WTC11 (cell line): Measurements from ENCODE around the gene TTC21A. TPM values are rescaled to one million over a fixed set of nuclear protein-coding genes. Genes with fewer than 3 reads are reported as not detected.

Experiments
- ATAC-seq: fragments of 200-7000 bp; cut with Tn5 transposase; 2 replicates; pipeline ENCODE4 v1.10.0; 2021; ENCODE audit warnings: mild to moderate bottlenecking, moderate library complexity
- CTCF ChIA-PET: fragments of 300-600 bp; sonication (Branson Sonifier 250); formaldehyde crosslinking; loops from one replicate; lab custom pipeline; 2021; ENCODE audit warnings: antibody characterized with exemption; lab: Charles Lee
- POLR2A ChIA-PET: fragments of 350-600 bp; sonication (Branson Sonifier 250); formaldehyde crosslinking; loops from one replicate; lab custom pipeline; 2021; ENCODE audit warnings: antibody characterized with exemption; lab: Charles Lee
- DNase-seq: peaks from one replicate; pipeline ENCODE4 v3.0.0; 2021; ENCODE audit warnings: low spot score
- H3K27ac Mint-ChIP-seq: 2 replicates; pipeline ENCODE4 v1.8.0; 2021; ENCODE audit warnings: mixed read lengths
- H3K27me3 Mint-ChIP-seq: 2 replicates; pipeline ENCODE4 v1.8.0; 2021; ENCODE audit warnings: low read depth, mild to moderate bottlenecking, moderate library complexity, mixed read lengths
- H3K36me3 Mint-ChIP-seq: 2 replicates; pipeline ENCODE4 v1.8.0; 2021; ENCODE audit warnings: mixed read lengths
- H3K4me1 Mint-ChIP-seq: 2 replicates; pipeline ENCODE4 v1.8.0; 2022; ENCODE audit warnings: mixed read lengths
- H3K4me3 Mint-ChIP-seq: 2 replicates; pipeline ENCODE4 v1.8.0; 2021; ENCODE audit warnings: mild to moderate bottlenecking, moderate library complexity, mixed read lengths
- H3K9me3 Mint-ChIP-seq: 2 replicates; pipeline ENCODE4 v1.8.0; 2021; ENCODE audit warnings: mixed read lengths
- CBFB ChIP-seq: sonication (generic); formaldehyde crosslinking; IDR thresholded peaks from 2 replicates; pipeline ENCODE4 v1.8.1; 2022; ENCODE audit warnings: mild to moderate bottlenecking, low read depth, missing genetic modification reagents
- CREM ChIP-seq: sonication (generic); formaldehyde crosslinking; IDR thresholded peaks from 2 replicates; pipeline ENCODE4 v1.8.1; 2022; ENCODE audit warnings: mild to moderate bottlenecking, missing genetic modification reagents, moderate library complexity
- EMX1 ChIP-seq: fragments of 250-450 bp; sonication (Bioruptor Pico); IDR thresholded peaks from 2 replicates; pipeline ENCODE4 v1.8.0; 2021; ENCODE audit warnings: mild to moderate bottlenecking
- GTF2I ChIP-seq: fragments of 250-450 bp; sonication (Bioruptor Pico); conservative IDR thresholded peaks from 2 replicates; pipeline ENCODE4 v1.4.0; 2021; ENCODE audit warnings: mild to moderate bottlenecking
- JAZF1 ChIP-seq: fragments of 250-450 bp; sonication (Bioruptor Pico); IDR thresholded peaks from 2 replicates; pipeline ENCODE4 v1.9.0; 2021; ENCODE audit warnings: moderate library complexity, mild to moderate bottlenecking, inconsistent platforms
- MAX ChIP-seq: sonication (generic); formaldehyde crosslinking; IDR thresholded peaks from 2 replicates; pipeline ENCODE4 v1.8.0; 2022; ENCODE audit warnings: mild to moderate bottlenecking, missing genetic modification reagents
- MYBL2 ChIP-seq: sonication (generic); formaldehyde crosslinking; IDR thresholded peaks from 2 replicates; pipeline ENCODE4 v1.8.1; 2023; ENCODE audit warnings: mild to moderate bottlenecking, moderate library complexity, missing genetic modification reagents
- NFATC4 ChIP-seq: fragments of 250-450 bp; sonication (Bioruptor Pico); IDR thresholded peaks from 2 replicates; pipeline ENCODE4 v1.9.0; 2021; ENCODE audit warnings: mild to moderate bottlenecking
- NR2C2 ChIP-seq: sonication (generic); formaldehyde crosslinking; IDR thresholded peaks from 2 replicates; pipeline ENCODE4 v1.8.0; 2022; ENCODE audit warnings: mild to moderate bottlenecking, missing genetic modification reagents
- NR3C1 ChIP-seq: sonication (generic); formaldehyde crosslinking; conservative IDR thresholded peaks from 2 replicates; pipeline ENCODE4 v1.8.1; 2023; ENCODE audit warnings: low read depth, mild to moderate bottlenecking, missing genetic modification reagents
- PREB ChIP-seq: sonication (generic); formaldehyde crosslinking; IDR thresholded peaks from 2 replicates; pipeline ENCODE4 v1.8.1; 2022; ENCODE audit warnings: mild to moderate bottlenecking, missing genetic modification reagents, moderate library complexity, borderline replicate concordance
- RORB ChIP-seq: fragments of 250-450 bp; sonication (Bioruptor Pico); IDR thresholded peaks from 2 replicates; pipeline ENCODE4 v1.9.0; 2021; ENCODE audit warnings: mild to moderate bottlenecking
- TCF7 ChIP-seq: sonication (generic); formaldehyde crosslinking; IDR thresholded peaks from 2 replicates; pipeline ENCODE4 v1.8.0; 2022; ENCODE audit warnings: mild to moderate bottlenecking, low read depth, missing genetic modification reagents, moderate library complexity
- ZNF121 ChIP-seq: sonication (generic); formaldehyde crosslinking; IDR thresholded peaks from 2 replicates; pipeline ENCODE4 v1.8.0; 2023; ENCODE audit warnings: missing genetic modification reagents
- ZNF138 ChIP-seq: sonication (generic); formaldehyde crosslinking; conservative IDR thresholded peaks from 2 replicates; pipeline ENCODE4 v1.8.1; 2022; ENCODE audit warnings: mild to moderate bottlenecking, moderate library complexity, missing genetic modification reagents
- ZNF671 ChIP-seq: fragments of 250-450 bp; sonication (Bioruptor Pico); IDR thresholded peaks from 2 replicates; pipeline ENCODE4 v1.8.0; 2021; ENCODE audit warnings: mild to moderate bottlenecking
- total RNA-seq: library from RNA; stranded (reverse); gene quantifications from 3 replicates; pipeline ENCODE4 v1.2.3, GENCODE V29; 2021
- TF ChIP-seq, protein P1 (sequence below): fragments of 250-450 bp; sonication (Bioruptor Pico); conservative IDR thresholded peaks from 2 replicates; pipeline ENCODE4 v1.9.0; 2021; ENCODE audit warnings: mild to moderate bottlenecking
- TF ChIP-seq, protein P2 (sequence below): fragments of 250-450 bp; sonication (Bioruptor Pico); IDR thresholded peaks from 2 replicates; pipeline ENCODE4 v1.9.0; 2021; ENCODE audit warnings: moderate library complexity, mild to moderate bottlenecking, inconsistent platforms, borderline replicate concordance
- TF ChIP-seq, protein P3 (sequence below): fragments of 200-600 bp; IDR thresholded peaks from 2 replicates; pipeline ENCODE4 v1.8.0; 2022; ENCODE audit warnings: antibody characterized with exemption
- TF ChIP-seq, protein P4 (sequence below): sonication (generic); formaldehyde crosslinking; IDR thresholded peaks from 2 replicates; pipeline ENCODE4 v1.8.0; 2023; ENCODE audit warnings: mild to moderate bottlenecking, missing genetic modification reagents
- TF ChIP-seq, protein P5 (sequence below): sonication (generic); formaldehyde crosslinking; IDR thresholded peaks from 2 replicates; pipeline ENCODE4 v1.8.1; 2022; ENCODE audit warnings: low read depth, mild to moderate bottlenecking, moderate library complexity, missing genetic modification reagents, borderline replicate concordance
- TF ChIP-seq, protein P6 (sequence below): sonication (generic); formaldehyde crosslinking; IDR thresholded peaks from 2 replicates; pipeline ENCODE4 v1.8.1; 2023; ENCODE audit warnings: mild to moderate bottlenecking, missing genetic modification reagents

The TTC21A gene
- total RNA-seq, 1 experiment from 2014 or later: 3.8 TPM

- CTCF ChIA-PET: interaction anchor here (1.0 to 8.7 kb wide), 4 partner anchors 10 to 161 kb away, joined by 3 to 260 read pairs (median 7); no protein-coding TSS in a partner anchor
- POLR2A ChIA-PET: no interaction called here
- DNase-seq: no peak
- H3K27ac Mint-ChIP-seq: no peak overlapping the region
- H3K4me1 Mint-ChIP-seq: peaks cover 5% of the 10 kb centered on the region; the same call in 1 of the 2 replicates
- no peak overlapping the region for H3K4me3 Mint-ChIP-seq
- no peaks in the 10 kb centered on the region for H3K36me3 Mint-ChIP-seq
- no peaks in the 10 kb centered on the region for H3K27me3 Mint-ChIP-seq
- no peaks in the 10 kb centered on the region for H3K9me3 Mint-ChIP-seq
- TF ChIP-seq ZNF138 (no peak), GTF2I (no peak), CBFB (CRISPR knock-in tag) (no peak), ZNF671 (no peak), CREM (CRISPR knock-in tag) (no peak), MYBL2 (CRISPR knock-in tag) (no peak), NR3C1 (CRISPR knock-in tag) (no peak), MAX (CRISPR knock-in tag) (no peak), NR2C2 (CRISPR knock-in tag) (no peak), RORB (no peak), TCF7 (CRISPR knock-in tag) (no peak), PREB (CRISPR knock-in tag) (no peak)
- TF ChIP-seq, protein P1, sequence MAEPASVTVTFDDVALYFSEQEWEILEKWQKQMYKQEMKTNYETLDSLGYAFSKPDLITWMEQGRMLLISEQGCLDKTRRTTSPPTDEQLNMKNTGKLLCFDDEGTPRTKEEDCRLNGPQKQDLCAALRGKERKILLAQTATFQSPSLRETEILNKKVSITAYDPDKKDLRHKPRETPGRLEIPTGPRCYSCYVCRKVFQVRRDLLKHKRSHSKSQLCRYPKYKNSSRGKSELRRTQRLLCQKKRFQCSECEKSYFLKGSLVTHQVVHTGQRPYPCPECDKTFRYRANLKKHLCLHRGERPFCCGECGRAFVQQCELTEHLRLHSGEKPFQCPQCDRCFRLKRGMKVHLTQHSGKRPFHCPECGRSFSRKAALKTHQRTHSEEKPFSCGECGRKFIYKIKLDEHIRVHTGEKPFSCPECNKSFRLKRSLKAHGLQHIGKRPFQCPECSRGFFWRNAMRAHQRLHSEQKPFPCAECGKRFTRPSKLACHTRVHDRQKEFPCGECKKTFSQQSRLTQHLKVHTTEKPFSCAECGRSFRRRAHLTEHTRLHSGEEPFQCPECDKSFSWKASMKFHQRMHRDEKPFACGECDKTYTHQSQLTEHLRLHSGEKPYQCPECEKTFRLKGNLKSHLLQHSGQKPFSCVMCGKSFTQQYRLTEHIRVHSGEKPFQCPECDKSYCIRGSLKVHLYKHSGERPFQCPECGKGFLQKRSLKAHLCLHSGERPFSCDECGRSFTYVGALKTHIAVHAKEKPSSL: no peak
- ATAC-seq: no peak
Measured at GRCh38 chr3:39130693-39131265, 23.3 kb downstream of the TTC21A start.

GRCh38 chr3:39132096-39133092 is 24.9 kb downstream of the TTC21A start:
- Mint-ChIP-seq H3K36me3 (no peaks in the 10 kb centered on the region), H3K4me1 (no peaks in the 10 kb centered on the region), H3K9me3 (no peaks in the 10 kb centered on the region), H3K27ac (no peak overlapping the region), H3K27me3 (no peaks in the 10 kb centered on the region), H3K4me3 (no peak overlapping the region)
- POLR2A ChIA-PET: no interaction called here
- no peak for ATAC-seq
- CTCF ChIA-PET: interaction anchor here (2.4 kb wide), 1 partner anchor 156 kb away, joined by 11 read pairs; no protein-coding TSS in a partner anchor
- no peak for DNase-seq
- TF ChIP-seq, protein P2, sequence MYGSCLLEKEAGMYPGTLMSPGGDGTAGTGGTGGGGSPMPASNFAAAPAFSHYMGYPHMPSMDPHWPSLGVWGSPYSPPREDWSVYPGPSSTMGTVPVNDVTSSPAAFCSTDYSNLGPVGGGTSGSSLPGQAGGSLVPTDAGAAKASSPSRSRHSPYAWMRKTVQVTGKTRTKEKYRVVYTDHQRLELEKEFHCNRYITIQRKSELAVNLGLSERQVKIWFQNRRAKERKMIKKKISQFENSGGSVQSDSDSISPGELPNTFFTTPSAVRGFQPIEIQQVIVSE (CRISPR knock-in tag): no peak
- TF ChIP-seq, protein P3, sequence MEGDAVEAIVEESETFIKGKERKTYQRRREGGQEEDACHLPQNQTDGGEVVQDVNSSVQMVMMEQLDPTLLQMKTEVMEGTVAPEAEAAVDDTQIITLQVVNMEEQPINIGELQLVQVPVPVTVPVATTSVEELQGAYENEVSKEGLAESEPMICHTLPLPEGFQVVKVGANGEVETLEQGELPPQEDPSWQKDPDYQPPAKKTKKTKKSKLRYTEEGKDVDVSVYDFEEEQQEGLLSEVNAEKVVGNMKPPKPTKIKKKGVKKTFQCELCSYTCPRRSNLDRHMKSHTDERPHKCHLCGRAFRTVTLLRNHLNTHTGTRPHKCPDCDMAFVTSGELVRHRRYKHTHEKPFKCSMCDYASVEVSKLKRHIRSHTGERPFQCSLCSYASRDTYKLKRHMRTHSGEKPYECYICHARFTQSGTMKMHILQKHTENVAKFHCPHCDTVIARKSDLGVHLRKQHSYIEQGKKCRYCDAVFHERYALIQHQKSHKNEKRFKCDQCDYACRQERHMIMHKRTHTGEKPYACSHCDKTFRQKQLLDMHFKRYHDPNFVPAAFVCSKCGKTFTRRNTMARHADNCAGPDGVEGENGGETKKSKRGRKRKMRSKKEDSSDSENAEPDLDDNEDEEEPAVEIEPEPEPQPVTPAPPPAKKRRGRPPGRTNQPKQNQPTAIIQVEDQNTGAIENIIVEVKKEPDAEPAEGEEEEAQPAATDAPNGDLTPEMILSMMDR: no peak
- no peak for TF ChIP-seq JAZF1
- TF ChIP-seq NFATC4 (CRISPR knock-in tag): no peak
- TF ChIP-seq, protein P4, sequence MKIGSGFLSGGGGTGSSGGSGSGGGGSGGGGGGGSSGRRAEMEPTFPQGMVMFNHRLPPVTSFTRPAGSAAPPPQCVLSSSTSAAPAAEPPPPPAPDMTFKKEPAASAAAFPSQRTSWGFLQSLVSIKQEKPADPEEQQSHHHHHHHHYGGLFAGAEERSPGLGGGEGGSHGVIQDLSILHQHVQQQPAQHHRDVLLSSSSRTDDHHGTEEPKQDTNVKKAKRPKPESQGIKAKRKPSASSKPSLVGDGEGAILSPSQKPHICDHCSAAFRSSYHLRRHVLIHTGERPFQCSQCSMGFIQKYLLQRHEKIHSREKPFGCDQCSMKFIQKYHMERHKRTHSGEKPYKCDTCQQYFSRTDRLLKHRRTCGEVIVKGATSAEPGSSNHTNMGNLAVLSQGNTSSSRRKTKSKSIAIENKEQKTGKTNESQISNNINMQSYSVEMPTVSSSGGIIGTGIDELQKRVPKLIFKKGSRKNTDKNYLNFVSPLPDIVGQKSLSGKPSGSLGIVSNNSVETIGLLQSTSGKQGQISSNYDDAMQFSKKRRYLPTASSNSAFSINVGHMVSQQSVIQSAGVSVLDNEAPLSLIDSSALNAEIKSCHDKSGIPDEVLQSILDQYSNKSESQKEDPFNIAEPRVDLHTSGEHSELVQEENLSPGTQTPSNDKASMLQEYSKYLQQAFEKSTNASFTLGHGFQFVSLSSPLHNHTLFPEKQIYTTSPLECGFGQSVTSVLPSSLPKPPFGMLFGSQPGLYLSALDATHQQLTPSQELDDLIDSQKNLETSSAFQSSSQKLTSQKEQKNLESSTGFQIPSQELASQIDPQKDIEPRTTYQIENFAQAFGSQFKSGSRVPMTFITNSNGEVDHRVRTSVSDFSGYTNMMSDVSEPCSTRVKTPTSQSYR (CRISPR knock-in tag): no peak
- no peak for TF ChIP-seq EMX1 (CRISPR knock-in tag)
- TF ChIP-seq, protein P5, sequence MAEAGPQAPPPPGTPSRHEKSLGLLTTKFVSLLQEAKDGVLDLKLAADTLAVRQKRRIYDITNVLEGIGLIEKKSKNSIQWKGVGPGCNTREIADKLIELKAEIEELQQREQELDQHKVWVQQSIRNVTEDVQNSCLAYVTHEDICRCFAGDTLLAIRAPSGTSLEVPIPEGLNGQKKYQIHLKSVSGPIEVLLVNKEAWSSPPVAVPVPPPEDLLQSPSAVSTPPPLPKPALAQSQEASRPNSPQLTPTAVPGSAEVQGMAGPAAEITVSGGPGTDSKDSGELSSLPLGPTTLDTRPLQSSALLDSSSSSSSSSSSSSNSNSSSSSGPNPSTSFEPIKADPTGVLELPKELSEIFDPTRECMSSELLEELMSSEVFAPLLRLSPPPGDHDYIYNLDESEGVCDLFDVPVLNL: no peak
- TF ChIP-seq, protein P6, sequence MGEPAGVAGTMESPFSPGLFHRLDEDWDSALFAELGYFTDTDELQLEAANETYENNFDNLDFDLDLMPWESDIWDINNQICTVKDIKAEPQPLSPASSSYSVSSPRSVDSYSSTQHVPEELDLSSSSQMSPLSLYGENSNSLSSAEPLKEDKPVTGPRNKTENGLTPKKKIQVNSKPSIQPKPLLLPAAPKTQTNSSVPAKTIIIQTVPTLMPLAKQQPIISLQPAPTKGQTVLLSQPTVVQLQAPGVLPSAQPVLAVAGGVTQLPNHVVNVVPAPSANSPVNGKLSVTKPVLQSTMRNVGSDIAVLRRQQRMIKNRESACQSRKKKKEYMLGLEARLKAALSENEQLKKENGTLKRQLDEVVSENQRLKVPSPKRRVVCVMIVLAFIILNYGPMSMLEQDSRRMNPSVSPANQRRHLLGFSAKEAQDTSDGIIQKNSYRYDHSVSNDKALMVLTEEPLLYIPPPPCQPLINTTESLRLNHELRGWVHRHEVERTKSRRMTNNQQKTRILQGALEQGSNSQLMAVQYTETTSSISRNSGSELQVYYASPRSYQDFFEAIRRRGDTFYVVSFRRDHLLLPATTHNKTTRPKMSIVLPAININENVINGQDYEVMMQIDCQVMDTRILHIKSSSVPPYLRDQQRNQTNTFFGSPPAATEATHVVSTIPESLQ (CRISPR knock-in tag): no peak
- no peak for TF ChIP-seq ZNF121 (CRISPR knock-in tag)
